HCT116 (cell line): Measurements from ENCODE around the gene NFKBIZ. TPM values are rescaled to one million over a fixed set of nuclear protein-coding genes. Genes with fewer than 3 reads are reported as not detected.

Experiments
- ATAC-seq: fragments of 200-7000 bp; cut with Tn5 transposase; 2 replicates; pipeline ENCODE4 v1.9.1; 2020; ENCODE audit warnings: mild to moderate bottlenecking, moderate library complexity
- BruUV-seq: library from RNA; stranded (reverse); fragments of 400-500 nt; replicated peaks from 2 replicates; lab custom pipeline; 2021; lab: Mats Ljungman, UMichigan
- CTCF ChIA-PET: fragments of 300-600 bp; sonication (Branson Sonifier 250); formaldehyde crosslinking; loops from one replicate; lab custom pipeline; 2021; ENCODE audit warnings: antibody characterized with exemption; lab: Charles Lee
- POLR2A ChIA-PET: fragments of 300-600, 350-600 bp; sonication (Branson Sonifier 250); formaldehyde crosslinking; loops from one replicate; lab custom pipeline; 2021; ENCODE audit warnings: antibody characterized with exemption; lab: Charles Lee
- RAD21 ChIA-PET, 2 experiments: fragments of 300-600 bp; sonication (Branson Sonifier 250); formaldehyde crosslinking; loops; one replicate each; lab custom pipeline; 2023; ENCODE audit warnings: low total read pairs in 2 of 2; ENCODE audit not compliant: uncharacterized antibody in 2 of 2, unreplicated experiment in 2 of 2, low non-redundant PET in 1 of 2; lab: Charles Lee
- DNase-seq: peaks from one replicate; pipeline ENCODE4 v3.0.0-alpha.2; 2010; ENCODE audit warnings: low read depth, low spot score
- H2AFZ ChIP-seq: fragments of 200-600 bp; shearing (Covaris generic), sonication (generic); 2 replicates; pipeline ENCODE4 v1.6.1; 2017; ENCODE audit warnings: low read depth, mixed run types, mixed read lengths, antibody characterized with exemption, low read length; ENCODE audit not compliant: poor library complexity, severe bottlenecking
- H3K27ac ChIP-seq: 2 replicates; pipeline ENCODE4 v1.5.1; 2012; ENCODE audit warnings: low read depth, low read length
- H3K27me3 ChIP-seq: fragments of 200-600 bp; sonication (generic); 2 replicates; pipeline ENCODE4 v1.6.1; 2016; ENCODE audit warnings: mixed run types, low read length, mixed read lengths; ENCODE audit not compliant: insufficient read depth
- H3K36me3 ChIP-seq, 2 experiments: fragments of 200-500 bp in 1 of 2; fragments of 200-600 bp in 1 of 2; sonication (Bioruptor generic) in 1 of 2; sonication (generic) in 1 of 2; 2 replicates each; pipeline versions ENCODE4 v1.5.1 to v1.6.1; 2014 to 2016; ENCODE audit warnings: low read length in 2 of 2, inconsistent platforms in 1 of 2, mixed read lengths in 1 of 2, mixed run types in 1 of 2; ENCODE audit not compliant: insufficient read depth in 2 of 2, control insufficient read depth in 1 of 2
- H3K4me1 ChIP-seq, 2 experiments: fragments of 200-600 bp in 1 of 2; sonication (generic) in 1 of 2; 2 replicates each; pipeline versions ENCODE4 v1.5.1 to v1.6.1; 2012 to 2017; ENCODE audit warnings: low read length in 2 of 2, inconsistent platforms in 1 of 2, mild to moderate bottlenecking in 1 of 2, mixed read lengths in 1 of 2, mixed run types in 1 of 2, moderate library complexity in 1 of 2; ENCODE audit not compliant: insufficient read depth in 2 of 2, control insufficient read depth in 1 of 2
- H3K4me2 ChIP-seq: fragments of 200-600 bp; sonication (generic); 2 replicates; pipeline ENCODE4 v1.6.1; 2017; ENCODE audit warnings: mixed run types, low read length, mixed read lengths
- H3K4me3 ChIP-seq, 2 experiments: fragments of 200-600 bp in 1 of 2; sonication (generic) in 1 of 2; replicated peaks in 1 of 2; 2 replicates each; pipeline ENCODE4 v1.5.1; 2011 to 2016; ENCODE audit warnings: low read length in 2 of 2, control low read depth in 1 of 2, low read depth in 1 of 2, mild to moderate bottlenecking in 1 of 2, mixed read lengths in 1 of 2, mixed run types in 1 of 2
- H3K79me2 ChIP-seq: fragments of 200-600 bp; sonication (generic); 2 replicates; pipeline ENCODE4 v1.6.1; 2017; ENCODE audit warnings: mild to moderate bottlenecking, mixed run types, low read length, moderate library complexity, mixed read lengths; ENCODE audit not compliant: insufficient read depth
- H3K9ac ChIP-seq: fragments of 200-600 bp; sonication (generic); 2 replicates; pipeline ENCODE4 v1.6.1; 2016; ENCODE audit warnings: low read length, mixed read lengths
- H3K9me2 ChIP-seq: fragments of 200-600 bp; sonication (generic), shearing (Covaris generic); 2 replicates; pipeline ENCODE4 v1.6.1; 2017; ENCODE audit warnings: mixed run types, mild to moderate bottlenecking, moderate library complexity; ENCODE audit not compliant: insufficient read depth
- H3K9me3 ChIP-seq, 2 experiments: fragments of 200-500 bp in 1 of 2; fragments of 200-600 bp in 1 of 2; sonication (Bioruptor generic) in 1 of 2; sonication (generic) in 1 of 2; 2 replicates each; pipeline ENCODE4 v1.6.1; 2014 to 2017; ENCODE audit warnings: low read length in 2 of 2, mixed read lengths in 2 of 2, inconsistent platforms in 1 of 2, low read depth in 1 of 2, mild to moderate bottlenecking in 1 of 2, mixed run types in 1 of 2, moderate library complexity in 1 of 2; ENCODE audit not compliant: control insufficient read depth in 1 of 2, insufficient read depth in 1 of 2
- H4K20me1 ChIP-seq: fragments of 200-600 bp; sonication (generic), shearing (Covaris generic); 2 replicates; pipeline ENCODE4 v1.6.1; 2017; ENCODE audit warnings: mixed run types, mild to moderate bottlenecking, moderate library complexity; ENCODE audit not compliant: insufficient read depth
- CBX3 ChIP-seq: IDR thresholded peaks from 2 replicates; pipeline ENCODE4 v1.6.1; 2012; ENCODE audit warnings: low read depth
- CEBPB ChIP-seq: IDR thresholded peaks from 2 replicates; pipeline ENCODE4 v1.6.1; 2012; ENCODE audit warnings: low read depth
- EGR1 ChIP-seq: IDR thresholded peaks from 2 replicates; pipeline ENCODE4 v1.6.1; 2012; ENCODE audit warnings: low read depth
- ELF1 ChIP-seq: IDR thresholded peaks from 2 replicates; pipeline ENCODE4 v1.6.1; 2012; ENCODE audit warnings: low read depth, borderline replicate concordance
- EZH2phosphoT487 ChIP-seq: fragments of 200-600 bp; IDR thresholded peaks from 2 replicates; pipeline ENCODE4 v1.6.1; 2018; ENCODE audit warnings: antibody characterized with exemption, borderline replicate concordance
- FOSL1 ChIP-seq: IDR thresholded peaks from 2 replicates; pipeline ENCODE4 v1.6.1; 2012; ENCODE audit warnings: low read depth
- JUND ChIP-seq: IDR thresholded peaks from 2 replicates; pipeline ENCODE4 v1.6.1; 2012
- POLR2AphosphoS5 ChIP-seq: IDR thresholded peaks from 2 replicates; pipeline ENCODE4 v1.6.1; 2011; ENCODE audit warnings: mild to moderate bottlenecking, low read depth, low read length, moderate library complexity
- SIN3A ChIP-seq: IDR thresholded peaks from 2 replicates; pipeline ENCODE4 v1.6.1; 2012; ENCODE audit warnings: low read depth
- SP1 ChIP-seq: IDR thresholded peaks from 2 replicates; pipeline ENCODE4 v1.6.1; 2012; ENCODE audit warnings: low read depth
- SRF ChIP-seq: IDR thresholded peaks from 2 replicates; pipeline ENCODE4 v1.6.1; 2012; ENCODE audit warnings: low read depth
- TCF7L2 ChIP-seq: IDR thresholded peaks from 2 replicates; pipeline ENCODE4 v1.7.0; 2011; ENCODE audit warnings: borderline replicate concordance, inconsistent platforms; ENCODE audit not compliant: insufficient read depth, insufficient read length; ENCODE audit errors: extremely low read depth
- YY1 ChIP-seq: IDR thresholded peaks from 2 replicates; pipeline ENCODE4 v1.6.1; 2011; ENCODE audit warnings: low read length, low read depth, moderate library complexity, mild to moderate bottlenecking; ENCODE audit not compliant: insufficient replicate concordance; ENCODE audit errors: extremely low read depth
- intact Hi-C: fragments of 100-400 bp; cut with micrococcal nuclease; formaldehyde crosslinking; loops from 2 replicates; pipeline ENCODE4 v1.10.0; 2022
- total RNA-seq: library from RNA; stranded (reverse); gene quantifications from one replicate; pipeline ENCODE4 v1.2.1, GENCODE V29; 2021; ENCODE audit not compliant: unreplicated experiment
- TF ChIP-seq, protein P1 (sequence below): IDR thresholded peaks from 2 replicates; pipeline ENCODE4 v1.6.1; 2012
- TF ChIP-seq, protein P2 (sequence below): IDR thresholded peaks from 2 replicates; pipeline ENCODE4 v1.6.1; 2012; ENCODE audit warnings: low read depth

NFKBIZ gene
- total RNA-seq, 1 experiment from 2014 or later: 12.2 TPM

GRCh38 chr3:101814835-101815234 is 34.5 kb upstream of the NFKBIZ start:
- Histone ChIP-seq H3K27ac (no peak overlapping the region), H3K4me3 (no peak overlapping the region), H3K9ac (no peak overlapping the region), H3K79me2 (no peaks in the 10 kb centered on the region), H3K9me2 (no peaks in the 10 kb centered on the region), H3K27me3 (no peaks in the 10 kb centered on the region), H3K4me1 (no peaks in the 10 kb centered on the region), H4K20me1 (no peaks in the 10 kb centered on the region), H3K4me2 (no peak overlapping the region), H2AFZ (no peak overlapping the region), H3K36me3 (no peaks in the 10 kb centered on the region), H3K9me3 (no peaks in the 10 kb centered on the region)
- BruUV-seq: no TSS peak
- no peak for ATAC-seq
- CTCF ChIA-PET: interaction anchor here (1.2 to 1.9 kb wide), 4 partner anchors 9 to 414 kb away, joined by 4 to 29 read pairs (median 8); no protein-coding TSS in a partner anchor
- no peak for DNase-seq
- no peak for TF ChIP-seq ELF1
- POLR2A ChIA-PET: interaction anchor here (0.8 kb wide), 1 partner anchor 35 kb away, joined by 3 read pairs; the partner anchor contains the start of gene NFKBIZ
- intact Hi-C loops: no loop called here
- RAD21 ChIA-PET: no interaction called here

GRCh38 chr3:101816215-101817149 is 32.8 kb upstream of the NFKBIZ start:
- BruUV-seq: no TSS peak
- DNase-seq (no peak), ATAC-seq (no peak)
- Histone ChIP-seq H3K27me3 (no peaks in the 10 kb centered on the region), H4K20me1 (no peaks in the 10 kb centered on the region), H3K27ac (no peak overlapping the region), H3K9me2 (no peaks in the 10 kb centered on the region), H3K36me3 (no peaks in the 10 kb centered on the region), H3K4me2 (no peak overlapping the region), H2AFZ (no peak overlapping the region), H3K4me3 (no peak overlapping the region), H3K4me1 (no peaks in the 10 kb centered on the region), H3K9ac (no peak overlapping the region), H3K9me3 (no peaks in the 10 kb centered on the region), H3K79me2 (no peaks in the 10 kb centered on the region)
- ChIA-PET RAD21 (no interaction called here), POLR2A (no interaction called here), CTCF (interaction anchor here (1.4 kb wide), 1 partner anchor 409 kb away, joined by 3 read pairs; no protein-coding TSS in a partner anchor)
- intact Hi-C loops: no loop called here
- TF ChIP-seq TCF7L2 (no peak), EGR1 (no peak), SIN3A (no peak), CBX3 (no peak), YY1 (no peak), POLR2AphosphoS5 (no peak), SRF (no peak), ELF1 (no peak), JUND (no peak), SP1 (no peak), CEBPB (no peak), EZH2phosphoT487 (no peak), FOSL1 (no peak)
- TF ChIP-seq, protein P1, sequence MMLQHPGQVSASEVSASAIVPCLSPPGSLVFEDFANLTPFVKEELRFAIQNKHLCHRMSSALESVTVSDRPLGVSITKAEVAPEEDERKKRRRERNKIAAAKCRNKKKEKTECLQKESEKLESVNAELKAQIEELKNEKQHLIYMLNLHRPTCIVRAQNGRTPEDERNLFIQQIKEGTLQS: no peak
- TF ChIP-seq, protein P2, sequence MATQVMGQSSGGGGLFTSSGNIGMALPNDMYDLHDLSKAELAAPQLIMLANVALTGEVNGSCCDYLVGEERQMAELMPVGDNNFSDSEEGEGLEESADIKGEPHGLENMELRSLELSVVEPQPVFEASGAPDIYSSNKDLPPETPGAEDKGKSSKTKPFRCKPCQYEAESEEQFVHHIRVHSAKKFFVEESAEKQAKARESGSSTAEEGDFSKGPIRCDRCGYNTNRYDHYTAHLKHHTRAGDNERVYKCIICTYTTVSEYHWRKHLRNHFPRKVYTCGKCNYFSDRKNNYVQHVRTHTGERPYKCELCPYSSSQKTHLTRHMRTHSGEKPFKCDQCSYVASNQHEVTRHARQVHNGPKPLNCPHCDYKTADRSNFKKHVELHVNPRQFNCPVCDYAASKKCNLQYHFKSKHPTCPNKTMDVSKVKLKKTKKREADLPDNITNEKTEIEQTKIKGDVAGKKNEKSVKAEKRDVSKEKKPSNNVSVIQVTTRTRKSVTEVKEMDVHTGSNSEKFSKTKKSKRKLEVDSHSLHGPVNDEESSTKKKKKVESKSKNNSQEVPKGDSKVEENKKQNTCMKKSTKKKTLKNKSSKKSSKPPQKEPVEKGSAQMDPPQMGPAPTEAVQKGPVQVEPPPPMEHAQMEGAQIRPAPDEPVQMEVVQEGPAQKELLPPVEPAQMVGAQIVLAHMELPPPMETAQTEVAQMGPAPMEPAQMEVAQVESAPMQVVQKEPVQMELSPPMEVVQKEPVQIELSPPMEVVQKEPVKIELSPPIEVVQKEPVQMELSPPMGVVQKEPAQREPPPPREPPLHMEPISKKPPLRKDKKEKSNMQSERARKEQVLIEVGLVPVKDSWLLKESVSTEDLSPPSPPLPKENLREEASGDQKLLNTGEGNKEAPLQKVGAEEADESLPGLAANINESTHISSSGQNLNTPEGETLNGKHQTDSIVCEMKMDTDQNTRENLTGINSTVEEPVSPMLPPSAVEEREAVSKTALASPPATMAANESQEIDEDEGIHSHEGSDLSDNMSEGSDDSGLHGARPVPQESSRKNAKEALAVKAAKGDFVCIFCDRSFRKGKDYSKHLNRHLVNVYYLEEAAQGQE: no peak
